Skin epidermis (tissue), 12 donors: ENCODE results near the gene PODN.

Source experiments
- H3K27ac ChIP-seq, 21 experiments: fragments of 200-600 bp; sonication (generic) in 11 of 21; one replicate each; pipeline ENCODE4 v1.5.0; 2020; ENCODE audit warnings: mild to moderate bottlenecking in 3 of 21, inconsistent platforms in 2 of 21, moderate library complexity in 2 of 21
- H3K4me3 ChIP-seq, 7 experiments: fragments of 200-600 bp; sonication (generic) in 2 of 7; one replicate each; pipeline ENCODE4 v1.5.0; 2020; ENCODE audit warnings: inconsistent platforms in 2 of 7, mild to moderate bottlenecking in 2 of 7, moderate library complexity in 1 of 7

The PODN gene

GRCh38 chr1:53086491-53087070 lies 24.6 kb downstream of the PODN start:
- Histone ChIP-seq H3K27ac (peak overlapping the region in 1 of 21 experiments; percentile 10), H3K4me3 (no peak overlapping the region)

GRCh38 chr1:53087332-53088285 lies 25.6 kb downstream of the PODN start:
- Histone ChIP-seq H3K4me3 (no peak overlapping the region), H3K27ac (no peak overlapping the region)

- Histone ChIP-seq H3K4me3 (no peak overlapping the region), H3K27ac (no peak overlapping the region)
Observed at GRCh38 chr1:53088616-53089300, 26.7 kb downstream of the PODN start.

GRCh38 chr1:53089478-53090226 lies 27.6 kb downstream of the PODN start:
- Histone ChIP-seq H3K4me3 (no peak overlapping the region), H3K27ac (no peak overlapping the region)

GRCh38 chr1:53090227-53091147 lies 28.5 kb downstream of the PODN start:
- H3K27ac ChIP-seq, result no peak overlapping the region
- H3K4me3 ChIP-seq, result no peak overlapping the region

GRCh38 chr1:53091841-53092645 lies 30.0 kb downstream of the PODN start:
- no peak overlapping the region for H3K27ac ChIP-seq
- no peak overlapping the region for H3K4me3 ChIP-seq

- Histone ChIP-seq H3K27ac (no peak overlapping the region), H3K4me3 (no peak overlapping the region)
Observed at GRCh38 chr1:53092659-53093450, 30.8 kb downstream of the PODN start.

GRCh38 chr1:53093451-53093754 lies 31.4 kb downstream of the PODN start:
- Histone ChIP-seq H3K4me3 (no peak overlapping the region), H3K27ac (no peak overlapping the region)

GRCh38 chr1:53093778-53094532 lies 31.9 kb downstream of the PODN start:
- peak overlapping the region in 3 of 21 experiments; percentile 8 to 23 (median 8) for H3K27ac ChIP-seq
- H3K4me3 ChIP-seq, result no peak overlapping the region

GRCh38 chr1:53094533-53094919 lies 32.5 kb downstream of the PODN start:
- Histone ChIP-seq H3K27ac (peak overlapping the region in 3 of 21 experiments; percentile 8 to 23 (median 8)), H3K4me3 (no peak overlapping the region)

GRCh38 chr1:53104289-53104913 lies 42.4 kb downstream of the PODN start:
- Histone ChIP-seq H3K27ac (no peak overlapping the region), H3K4me3 (no peak overlapping the region)

- Histone ChIP-seq H3K27ac (no peak overlapping the region), H3K4me3 (no peak overlapping the region)
Observed at GRCh38 chr1:53107090-53107489, 45.1 kb downstream of the PODN start.

GRCh38 chr1:53107570-53108322 lies 45.7 kb downstream of the PODN start:
- Histone ChIP-seq H3K27ac (peak overlapping the region in 3 of 21 experiments; percentile 17 to 58 (median 48)), H3K4me3 (no peak overlapping the region)

- H3K27ac ChIP-seq, result peak overlapping the region in 9 of 21 experiments; percentile 12 to 79 (median 63)
- no peak overlapping the region for H3K4me3 ChIP-seq
Observed at GRCh38 chr1:53108646-53109580, 46.9 kb downstream of the PODN start.
